ENCODE results near the gene IPO8.
"Not testable (repeated sequence)": the region's sequence is repeated elsewhere in the genome, so short reads cannot be mapped to it uniquely, and the experiment has no call there.

IPO8 gene

GRCh38 chr12:30687265-30687986, 8.2 kb downstream of the IPO8 start:
- no peak for DNase-seq

- no peak for DNase-seq
Measured at GRCh38 chr12:30679241-30679640, 16.4 kb downstream of the IPO8 start.

- no peak for DNase-seq
Measured at GRCh38 chr12:30678221-30678620, 17.4 kb downstream of the IPO8 start.

- no peak for DNase-seq
Measured at GRCh38 chr12:30661210-30661609, 34.5 kb downstream of the IPO8 start.

- DNase-seq = no peak
Measured at GRCh38 chr12:30652034-30652696, 43.5 kb downstream of the IPO8 start.

GRCh38 chr12:30646821-30647220, 48.8 kb downstream of the IPO8 start:
- DNase-seq = no peak

- DNase-seq = no peak
Measured at GRCh38 chr12:30643366-30643765, 52.3 kb downstream of the IPO8 start.

- no peak for DNase-seq
Measured at GRCh38 chr12:30640392-30640791, 55.3 kb downstream of the IPO8 start.

GRCh38 chr12:30635385-30635784, 60.3 kb downstream of the IPO8 start:
- no peak for DNase-seq

- DNase-seq = no peak
Measured at GRCh38 chr12:30631740-30632139, 63.9 kb downstream of the IPO8 start.

GRCh38 chr12:30630979-30631285, 64.7 kb downstream of the IPO8 start:
- no peak for DNase-seq

- DNase-seq = no peak
Measured at GRCh38 chr12:30630076-30630978, 65.3 kb downstream of the IPO8 start.

- no peak for DNase-seq
Measured at GRCh38 chr12:30626847-30627246, 68.8 kb downstream of the IPO8 start.

GRCh38 chr12:30624009-30624408, 71.7 kb downstream of the IPO8 start:
- DNase-seq = no peak

- no peak for DNase-seq
Measured at GRCh38 chr12:30622509-30622908, 73.2 kb downstream of the IPO8 start.

- not testable (repeated sequence) for DNase-seq
Measured at GRCh38 chr12:30621663-30622241, 73.9 kb downstream of the IPO8 start.

GRCh38 chr12:30617346-30618016, 78.2 kb downstream of the IPO8 start:
- no peak for DNase-seq

GRCh38 chr12:30614031-30614430, 81.6 kb downstream of the IPO8 start:
- DNase-seq = no peak

GRCh38 chr12:30613119-30613830, 82.4 kb downstream of the IPO8 start:
- no peak for DNase-seq

- no peak for DNase-seq
Measured at GRCh38 chr12:30610718-30611117, 85.0 kb downstream of the IPO8 start.

GRCh38 chr12:30609819-30610218, 85.8 kb downstream of the IPO8 start:
- DNase-seq = not testable (repeated sequence)

- not testable (repeated sequence) for DNase-seq
Measured at GRCh38 chr12:30604302-30604701, 91.4 kb downstream of the IPO8 start.
